HG03575 (cell line): Measurements from ENCODE around the gene TMEM245.
"Not testable (repeated sequence)": the region's sequence is repeated elsewhere in the genome, so short reads cannot be mapped to it uniquely, and the experiment has no call there.

Experiments used
- ATAC-seq: cut with Tn5 transposase; IDR thresholded peaks from one replicate; pipeline ENCODE4 v1.9.1; 2021; ENCODE audit not compliant: unreplicated experiment, insufficient number of reproducible peaks, low FRiP score; ENCODE audit errors: extremely low read depth

TMEM245 gene

DNA sequence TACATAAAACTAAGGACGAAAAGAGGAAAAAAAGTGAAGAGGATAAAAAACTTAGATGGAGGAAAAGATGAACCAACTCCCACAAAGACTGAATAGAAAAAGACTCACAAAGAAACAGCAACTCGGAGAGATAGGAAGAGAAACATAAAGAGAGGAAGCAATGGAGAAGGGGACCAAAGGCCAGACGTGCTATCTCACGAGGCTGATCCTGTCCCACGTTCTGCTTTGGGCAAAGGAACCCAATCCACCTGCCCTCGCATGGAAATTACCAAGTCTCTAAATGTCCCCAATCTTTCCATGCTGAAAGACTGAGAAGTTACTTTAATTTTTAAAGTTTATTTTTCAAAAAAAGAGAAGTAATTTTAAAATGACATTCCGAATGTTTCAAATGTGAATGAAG lies 36.6 kb downstream of the TMEM245 start:
- ATAC-seq = no peak

DNA sequence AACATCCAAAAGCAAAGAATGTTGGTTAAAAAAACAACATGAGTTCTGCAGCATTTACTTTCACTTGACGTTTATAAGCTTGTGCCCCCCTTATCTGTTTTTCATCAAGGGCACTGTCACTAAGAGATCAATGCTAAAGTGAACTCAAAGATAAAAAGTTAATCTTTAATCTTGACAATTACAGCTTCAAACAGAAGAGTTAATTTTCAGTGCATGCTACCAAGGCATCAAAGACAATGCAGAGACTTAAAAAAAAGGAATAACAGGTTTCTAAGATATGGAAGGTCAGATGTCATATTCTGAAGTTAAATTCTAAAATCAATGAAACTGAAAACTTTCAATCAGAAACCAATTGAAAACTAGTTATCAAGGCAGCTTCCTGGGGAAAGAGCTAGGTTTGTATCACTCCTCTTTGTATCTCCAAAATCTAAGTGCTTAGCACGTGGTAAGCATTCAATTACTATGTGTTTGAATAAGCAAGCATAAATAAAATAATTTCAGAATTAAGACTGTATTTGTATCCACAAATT lies 37.6 kb downstream of the TMEM245 start:
- ATAC-seq = no peak

DNA sequence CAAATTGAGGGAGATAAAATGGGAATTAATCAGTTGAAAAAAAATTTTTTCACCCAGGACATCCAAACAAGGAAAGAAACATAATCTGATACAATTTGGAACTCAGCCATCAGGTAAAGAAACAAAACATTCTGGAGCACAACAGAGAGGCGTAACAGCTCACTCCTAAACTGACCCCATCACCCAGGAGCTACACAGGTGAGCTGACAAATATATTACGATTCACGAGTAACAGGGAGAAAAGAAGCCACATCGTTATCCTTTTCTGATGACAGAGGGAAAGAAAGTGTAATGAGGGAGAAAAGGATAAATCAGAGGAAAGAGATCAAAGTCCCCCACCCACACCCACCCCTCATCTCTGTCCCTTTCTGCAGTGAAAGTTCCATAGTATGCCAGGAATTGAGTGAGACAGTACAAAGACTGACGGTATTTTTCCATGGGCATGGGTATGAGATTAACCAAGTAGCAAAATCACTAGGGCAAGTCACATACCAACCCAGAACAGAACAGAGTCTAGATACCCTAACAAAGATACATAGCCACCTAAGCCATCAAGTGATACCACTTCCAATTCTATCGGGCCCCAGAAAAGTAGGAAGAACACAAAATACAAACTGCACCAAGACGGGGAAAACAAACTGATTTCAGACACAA lies 45.4 kb downstream of the TMEM245 start:
- ATAC-seq = no peak

DNA sequence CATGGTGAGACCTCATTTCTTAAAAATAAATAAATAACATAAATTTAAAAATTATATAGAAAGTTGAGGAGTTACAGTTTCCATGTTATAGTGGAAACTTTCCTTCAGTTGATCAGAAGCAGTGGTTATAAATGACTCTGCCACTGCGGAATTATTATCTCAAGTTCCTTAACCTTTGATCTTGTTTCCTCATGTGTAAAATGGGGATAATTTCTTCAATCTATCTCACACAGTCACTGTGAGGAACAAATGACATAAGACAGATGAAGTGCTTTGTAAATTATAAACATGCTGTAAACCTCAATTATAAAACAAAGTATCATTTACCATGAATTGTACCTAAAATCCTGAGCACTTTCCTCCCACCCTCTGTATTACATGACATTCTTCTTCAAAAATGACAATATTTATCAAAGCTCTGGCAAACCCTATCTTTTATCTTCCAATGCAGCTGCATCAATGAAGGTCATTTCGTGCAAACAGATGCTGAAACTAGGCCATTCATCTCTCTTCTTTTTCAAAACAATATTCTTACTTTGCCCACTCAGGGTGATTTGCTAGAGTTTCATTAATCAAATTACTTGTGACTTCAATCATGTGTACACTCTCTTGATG lies 46.8 kb downstream of the TMEM245 start:
- no peak for ATAC-seq

DNA sequence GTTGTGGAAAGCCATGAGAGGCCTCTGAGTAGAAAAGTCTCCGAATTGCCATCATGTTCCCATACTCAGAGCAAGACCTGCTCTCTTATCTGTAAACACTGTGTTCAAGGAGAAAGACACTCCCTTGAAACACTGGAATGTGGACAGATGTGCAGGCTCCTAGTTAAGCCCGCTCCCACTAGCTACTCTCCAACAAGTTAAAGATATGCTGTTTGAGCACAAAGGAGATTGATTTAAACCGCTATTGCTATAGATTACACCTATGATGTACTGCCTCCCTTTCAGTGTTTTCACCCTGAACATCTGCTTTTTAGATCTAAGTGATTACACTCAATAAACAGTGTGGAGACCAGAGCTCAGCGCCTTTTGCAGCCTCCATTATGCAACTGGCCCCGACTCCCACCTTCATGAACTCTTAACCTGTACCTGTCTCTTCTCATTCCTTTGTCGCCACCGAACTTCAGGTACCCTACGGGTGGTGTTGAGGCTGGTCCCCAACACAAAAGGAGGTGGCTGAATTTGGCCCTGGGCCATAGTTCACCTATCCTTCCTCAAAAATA lies 47.5 kb downstream of the TMEM245 start:
- no peak for ATAC-seq

DNA sequence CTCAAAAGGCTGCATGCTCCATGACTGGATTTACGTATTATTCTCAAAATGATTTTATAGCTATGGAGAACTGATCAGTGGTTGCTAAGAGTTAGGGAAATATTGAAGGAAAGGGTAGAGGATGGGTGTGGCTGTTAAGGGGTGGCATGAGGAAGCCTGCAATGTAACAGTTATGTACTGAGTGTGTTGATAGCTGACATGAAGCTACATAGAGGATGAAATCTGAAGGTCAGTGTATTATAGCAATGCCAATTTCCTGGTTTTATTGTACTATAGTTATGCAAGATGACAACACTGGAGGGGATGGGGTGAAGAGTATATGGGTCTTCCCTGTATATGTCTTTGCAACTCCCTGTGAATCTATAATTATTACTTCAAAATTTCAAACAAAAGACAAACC lies 51.0 kb downstream of the TMEM245 start:
- no peak for ATAC-seq

DNA sequence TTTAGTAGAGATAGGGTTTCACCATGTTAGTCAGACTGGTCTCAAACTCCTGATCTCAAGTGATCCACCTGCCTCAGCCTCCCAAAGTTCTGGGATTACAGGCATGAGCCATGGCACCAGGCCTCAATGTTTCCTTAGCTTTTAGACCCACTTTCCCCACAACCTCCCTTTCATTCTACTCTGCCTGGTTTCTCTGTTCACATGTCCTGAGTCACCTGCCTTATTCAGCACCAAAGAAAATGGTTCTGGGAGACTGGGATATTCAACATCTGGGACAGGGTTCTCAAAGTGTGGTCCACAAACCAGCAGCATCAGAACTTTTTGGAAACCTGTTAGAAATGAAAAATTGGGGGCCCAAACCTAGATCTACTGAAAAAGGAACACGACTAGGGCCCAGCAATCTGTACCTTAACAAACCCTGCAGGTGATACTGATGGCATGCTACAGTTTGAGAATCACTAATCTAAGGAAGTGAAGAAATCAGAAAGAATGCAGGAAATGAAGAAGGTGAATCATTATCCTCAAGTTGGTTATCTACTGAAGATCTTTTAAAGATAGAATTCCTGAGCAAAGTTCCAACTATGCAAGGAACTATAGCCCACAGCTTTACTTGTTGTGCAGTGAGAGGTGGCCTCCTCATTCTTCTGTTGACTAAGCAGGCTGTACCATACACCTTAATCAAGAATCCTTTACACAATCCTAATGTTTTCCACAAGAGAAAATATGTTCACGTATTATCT lies 54.6 kb downstream of the TMEM245 start:
- ATAC-seq = no peak

DNA sequence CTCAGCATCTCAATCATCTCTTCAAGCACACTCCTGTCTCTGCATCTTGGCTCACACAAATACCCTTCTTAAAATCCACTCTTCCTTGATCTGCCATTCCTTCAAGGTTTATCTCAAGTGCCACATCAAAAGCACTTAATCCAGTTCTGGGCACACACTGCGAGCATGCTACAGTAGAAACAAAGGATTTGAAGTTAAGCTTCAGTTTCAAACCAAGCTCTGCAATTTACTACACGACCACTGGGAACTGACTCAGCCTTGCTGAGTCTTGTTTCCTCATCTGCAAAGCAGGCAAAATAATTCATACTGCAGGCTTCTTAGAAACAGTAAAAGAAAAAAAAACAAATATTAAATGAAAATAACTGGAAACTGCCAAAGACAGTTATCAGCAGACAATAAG lies 56.0 kb downstream of the TMEM245 start:
- no peak for ATAC-seq

DNA sequence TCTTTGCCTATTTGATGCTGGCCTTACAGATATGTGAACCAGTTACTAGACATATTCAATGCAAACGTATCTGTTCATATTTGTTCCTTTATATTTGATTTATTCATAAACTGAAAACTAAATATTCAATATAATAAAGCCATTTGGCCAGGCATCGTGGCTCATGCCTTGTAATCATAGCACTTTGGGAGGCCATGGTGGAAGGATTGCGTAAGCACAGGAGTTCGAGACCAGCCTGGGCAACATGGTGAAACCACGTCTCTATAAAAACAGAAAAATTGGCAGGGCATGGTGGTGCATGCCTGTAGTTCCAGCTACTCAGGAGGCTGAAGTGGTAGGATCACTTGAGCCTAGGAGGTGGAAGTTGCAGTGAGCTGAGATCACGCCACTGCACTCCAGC lies 57.2 kb downstream of the TMEM245 start:
- ATAC-seq = no peak

DNA sequence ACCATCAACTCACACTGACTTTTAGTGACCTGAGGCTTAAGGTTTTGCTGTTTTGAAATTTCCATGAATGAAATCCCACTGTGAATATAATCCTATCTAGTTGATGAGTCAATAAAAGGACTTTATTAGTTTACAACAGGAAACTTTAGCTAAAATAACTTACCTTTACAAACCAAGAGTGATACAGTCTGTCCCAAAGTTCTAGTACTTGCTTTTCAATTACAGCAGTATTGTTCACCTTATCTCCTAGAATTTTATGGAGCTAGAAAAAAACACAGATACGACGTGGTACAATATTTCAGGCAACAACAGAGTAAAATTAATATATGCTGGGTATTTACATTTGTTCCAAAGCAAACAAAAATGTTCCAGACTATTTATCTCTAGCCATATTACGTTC lies 59.6 kb downstream of the TMEM245 start:
- no peak for ATAC-seq

DNA sequence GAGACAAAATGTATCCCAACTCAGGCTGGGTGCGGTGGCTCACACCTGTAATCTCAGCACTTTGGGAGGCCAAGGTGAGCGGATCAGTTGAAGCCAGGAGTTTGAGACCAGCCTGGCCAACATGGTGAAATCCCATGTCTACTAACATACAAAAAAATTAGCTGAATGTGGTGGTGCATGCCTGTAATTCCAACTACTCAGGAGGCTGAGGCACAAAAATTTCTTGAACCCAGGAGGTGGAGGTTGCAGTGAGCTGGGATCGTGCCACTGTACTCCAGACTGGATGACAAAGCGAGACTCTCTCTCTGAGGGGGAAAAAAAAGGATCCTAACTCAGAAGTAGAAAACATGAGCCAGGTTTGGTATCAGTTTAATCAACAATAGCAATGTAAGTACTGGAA lies 66.6 kb downstream of the TMEM245 start:
- ATAC-seq = not testable (repeated sequence)

DNA sequence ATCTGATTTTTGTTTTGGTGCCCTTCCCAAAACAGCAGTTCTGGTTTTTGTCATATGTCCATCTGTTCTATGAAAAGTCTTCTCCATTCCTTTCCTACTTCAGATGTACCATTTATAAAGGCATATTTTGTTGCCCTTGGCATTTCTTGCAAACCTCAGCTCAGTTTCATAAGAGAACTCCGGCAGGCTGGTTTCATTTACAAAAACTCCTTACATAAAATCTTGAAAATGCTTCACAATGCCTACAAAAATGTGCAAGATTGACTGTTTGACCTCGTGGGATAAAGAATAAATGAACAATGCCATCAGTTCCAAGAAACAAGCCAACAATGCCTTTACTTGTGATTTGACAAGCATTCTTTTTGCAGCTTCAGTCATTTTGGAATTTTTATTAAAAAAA lies 67.3 kb downstream of the TMEM245 start:
- ATAC-seq = no peak

DNA sequence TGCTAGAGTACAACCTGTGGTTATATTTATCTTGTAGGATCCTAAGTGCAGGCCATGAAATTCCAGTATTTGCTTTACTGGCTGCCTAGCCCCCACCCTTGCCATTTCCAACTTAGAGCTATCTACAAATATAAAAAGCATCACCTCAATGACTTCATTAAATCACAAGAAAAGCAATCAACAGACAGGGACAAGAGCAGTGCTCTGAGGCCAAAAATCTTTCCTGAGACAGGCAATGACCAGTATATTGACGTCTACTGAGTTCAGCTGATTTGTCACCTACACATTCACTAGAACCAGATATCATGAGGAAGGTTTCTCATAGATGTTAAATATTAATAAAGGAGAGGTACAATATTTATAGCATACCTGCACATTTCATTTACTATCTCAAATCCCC lies 68.0 kb downstream of the TMEM245 start:
- ATAC-seq = no peak

DNA sequence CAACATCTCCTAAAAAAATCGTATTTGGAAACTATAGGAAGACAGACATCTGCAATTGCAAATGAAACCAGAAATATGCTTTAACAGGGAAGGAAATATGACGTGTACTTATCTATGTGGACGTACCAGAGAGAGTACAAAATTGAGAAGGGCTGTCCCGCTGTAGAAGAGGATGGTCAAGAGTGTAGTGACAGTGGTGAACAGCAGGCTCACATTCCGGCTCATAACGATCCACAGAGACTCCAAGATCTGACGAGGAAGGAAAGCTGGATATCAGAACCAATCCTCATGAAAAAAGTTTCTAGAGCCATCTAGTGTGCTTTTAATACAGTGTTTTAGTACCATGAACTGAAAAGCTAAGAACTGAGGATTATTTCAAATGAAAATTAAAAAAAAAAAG lies 69.3 kb downstream of the TMEM245 start:
- ATAC-seq = no peak

DNA sequence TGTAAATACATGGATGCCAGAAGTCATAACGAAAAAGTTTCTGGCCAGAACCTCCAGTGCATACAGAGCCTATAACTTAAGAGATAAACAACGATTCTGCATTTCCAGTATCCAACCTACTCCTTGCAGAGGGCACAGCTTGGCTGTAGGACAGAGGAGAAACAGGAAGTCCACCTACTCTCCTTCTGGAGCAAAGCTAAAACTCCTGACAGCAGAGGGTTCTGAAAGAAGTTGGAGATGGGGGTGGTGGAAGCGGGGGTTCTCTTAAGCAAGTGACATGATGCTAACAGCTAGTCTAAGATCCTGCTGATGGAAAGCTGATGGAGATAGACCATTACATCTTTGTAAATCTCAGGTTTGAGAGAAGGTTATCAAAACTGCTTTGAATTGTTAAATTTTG lies 70.9 kb downstream of the TMEM245 start:
- ATAC-seq = no peak

DNA sequence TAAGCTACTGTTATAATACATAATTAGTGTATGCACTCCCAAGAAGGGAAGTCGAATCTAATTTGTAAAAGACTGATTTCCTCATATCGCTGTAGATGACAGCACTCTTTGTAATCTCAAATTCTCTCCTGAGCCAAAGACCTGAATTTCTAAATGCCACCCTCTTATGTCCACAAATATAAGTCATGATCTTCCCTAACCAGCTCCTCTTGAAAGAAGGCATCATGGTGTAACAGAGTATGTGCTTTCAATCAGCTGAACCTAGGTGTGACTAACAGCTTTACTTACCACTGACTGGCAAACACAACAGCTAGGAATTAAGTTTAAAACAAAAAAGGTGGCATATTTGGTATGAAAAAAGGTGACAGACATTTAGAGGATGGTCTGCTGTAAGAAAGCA lies 72.5 kb downstream of the TMEM245 start:
- ATAC-seq = no peak

DNA sequence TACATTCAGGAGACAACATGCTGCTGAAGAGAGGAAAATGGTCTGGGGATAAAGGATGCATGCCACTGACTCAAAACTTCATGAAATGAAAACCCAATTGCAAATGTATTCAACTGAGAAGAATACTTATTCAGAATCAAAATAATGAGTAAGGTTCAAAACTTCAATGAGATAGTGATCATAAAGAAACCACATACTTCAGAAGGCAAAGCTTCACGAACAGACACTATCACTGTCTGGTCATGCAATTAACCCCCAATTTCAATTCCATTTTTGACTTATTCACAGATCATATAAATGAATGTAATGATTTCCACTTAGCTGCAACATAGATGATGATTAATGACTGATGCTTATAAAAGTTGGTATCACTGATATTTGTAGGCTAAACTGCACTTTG lies 73.4 kb downstream of the TMEM245 start:
- ATAC-seq = no peak

DNA sequence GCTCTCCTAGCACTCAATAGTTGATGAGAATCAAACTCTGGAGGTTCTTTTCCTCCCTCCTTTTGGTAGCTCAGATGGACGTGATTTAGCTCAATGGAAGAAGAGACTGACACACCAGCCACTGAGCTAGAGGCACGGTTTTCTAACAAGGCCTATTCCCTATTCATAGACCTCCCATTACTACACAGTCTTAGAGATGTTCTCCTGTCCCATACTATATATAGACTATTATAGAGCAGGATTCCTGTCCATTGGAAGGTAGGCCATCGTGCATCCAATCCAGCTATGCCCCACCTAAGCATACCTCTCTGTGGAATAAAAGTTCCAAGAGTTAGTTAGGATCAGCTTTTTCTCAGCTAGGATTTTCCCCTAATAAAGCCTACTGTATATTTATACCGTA lies 76.2 kb downstream of the TMEM245 start:
- no peak for ATAC-seq

DNA sequence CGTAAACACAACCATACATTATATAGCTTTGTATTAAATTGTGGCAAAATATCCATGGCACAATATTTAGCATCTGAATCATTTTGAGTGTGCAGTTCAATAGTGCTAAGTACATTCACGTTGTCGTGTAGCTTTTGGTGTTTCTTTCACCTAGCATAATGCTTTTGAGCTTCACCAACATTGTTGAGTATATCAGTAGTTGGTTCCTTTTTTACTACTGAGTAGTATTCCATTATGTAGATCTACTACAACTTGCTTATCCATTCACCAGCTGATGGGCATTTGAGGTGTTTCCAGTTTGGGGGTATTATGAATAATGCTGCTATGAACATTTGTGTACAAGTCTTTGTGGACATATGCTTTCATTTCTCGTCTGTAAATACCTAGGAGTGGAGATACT lies 79.2 kb downstream of the TMEM245 start:
- no peak for ATAC-seq

DNA sequence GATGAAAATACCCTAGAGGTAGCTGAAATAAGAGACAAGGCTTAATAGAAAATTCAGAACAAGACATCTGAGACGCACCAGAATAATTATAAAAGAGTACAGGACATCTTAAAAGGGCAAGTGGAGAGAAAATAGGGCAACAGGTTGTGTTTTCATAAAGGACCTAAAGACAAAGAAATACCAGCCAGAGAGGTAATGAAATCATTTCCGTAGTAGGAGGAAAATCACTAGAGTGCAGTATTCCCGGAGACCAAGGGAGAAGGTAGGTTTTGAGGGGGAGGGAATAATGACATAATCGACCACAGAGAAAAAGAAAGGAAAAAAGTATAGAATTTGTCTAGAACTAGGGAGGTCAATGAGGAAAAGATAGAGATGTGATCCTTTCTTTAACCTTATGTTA lies 80.2 kb downstream of the TMEM245 start:
- ATAC-seq = no peak
